GM18861 (cell line): ENCODE results near the gene DIABLO.
"Not testable (repeated sequence)": the region's sequence is repeated elsewhere in the genome, so short reads cannot be mapped to it uniquely, and the experiment has no call there.

Experiments
- ATAC-seq: cut with Tn5 transposase; IDR thresholded peaks from one replicate; pipeline ENCODE4 v1.9.1; 2021; ENCODE audit not compliant: unreplicated experiment

The DIABLO gene

GRCh38 chr12:122215771-122216170 is 10.1 kb downstream of the DIABLO start:
- ATAC-seq = no peak

GRCh38 chr12:122208073-122208820 is 17.6 kb downstream of the DIABLO start:
- no peak for ATAC-seq

DNA sequence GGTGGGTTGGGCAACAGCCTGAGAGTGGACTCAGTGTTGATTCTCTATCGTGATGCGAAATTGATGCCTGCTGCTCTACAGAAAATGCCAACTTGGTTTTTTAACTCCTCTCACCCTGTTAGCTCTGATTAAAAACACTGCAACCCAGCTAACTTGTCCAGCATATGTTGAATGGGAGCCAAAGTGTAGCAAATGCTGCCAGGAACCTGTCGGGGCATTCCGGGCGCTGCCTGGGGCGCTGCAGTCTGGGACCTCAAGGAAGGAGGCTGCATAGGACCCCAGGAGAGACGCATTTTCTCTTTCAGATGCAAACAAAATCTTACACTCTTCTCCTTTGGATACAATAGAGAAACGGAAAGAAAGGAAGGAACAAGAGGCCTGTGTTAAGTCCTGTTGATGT is 18.5 kb downstream of the DIABLO start:
- ATAC-seq = no peak

GRCh38 chr12:122206976-122207375 is 18.9 kb downstream of the DIABLO start:
- no peak for ATAC-seq

DNA sequence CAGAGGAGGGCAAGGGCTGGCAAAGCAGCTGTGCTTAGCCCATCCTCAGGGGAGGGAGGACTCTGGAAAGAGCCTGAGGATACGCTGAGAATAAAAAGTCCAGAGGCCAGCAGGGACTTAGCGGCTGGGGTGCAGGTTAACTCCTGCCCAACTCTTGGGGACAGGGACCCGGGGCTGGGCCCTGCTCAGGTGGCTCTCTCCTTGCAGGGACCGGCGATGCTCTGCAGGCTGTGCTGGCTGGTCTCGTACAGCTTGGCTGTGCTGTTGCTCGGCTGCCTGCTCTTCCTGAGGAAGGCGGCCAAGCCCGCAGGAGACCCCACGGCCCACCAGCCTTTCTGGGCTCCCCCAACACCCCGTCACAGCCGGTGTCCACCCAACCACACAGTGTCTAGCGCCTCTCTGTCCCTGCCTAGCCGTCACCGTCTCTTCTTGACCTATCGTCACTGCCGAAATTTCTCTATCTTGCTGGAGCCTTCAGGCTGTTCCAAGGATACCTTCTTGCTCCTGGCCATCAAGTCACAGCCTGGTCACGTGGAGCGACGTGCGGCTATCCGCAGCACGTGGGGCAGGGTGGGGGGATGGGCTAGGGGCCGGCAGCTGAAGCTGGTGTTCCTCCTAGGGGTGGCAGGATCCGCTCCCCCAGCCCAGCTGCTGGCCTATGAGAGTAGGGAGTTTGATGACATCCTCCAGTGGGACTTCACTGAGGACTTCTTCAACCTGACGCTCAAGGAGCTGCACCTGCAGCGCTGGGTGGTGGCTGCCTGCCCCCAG is 19.6 kb downstream of the DIABLO start:
- no peak for ATAC-seq

- no peak for ATAC-seq
These were observed 20.6 kb downstream of the DIABLO start for GRCh38 chr12:122205053-122205925.

DNA sequence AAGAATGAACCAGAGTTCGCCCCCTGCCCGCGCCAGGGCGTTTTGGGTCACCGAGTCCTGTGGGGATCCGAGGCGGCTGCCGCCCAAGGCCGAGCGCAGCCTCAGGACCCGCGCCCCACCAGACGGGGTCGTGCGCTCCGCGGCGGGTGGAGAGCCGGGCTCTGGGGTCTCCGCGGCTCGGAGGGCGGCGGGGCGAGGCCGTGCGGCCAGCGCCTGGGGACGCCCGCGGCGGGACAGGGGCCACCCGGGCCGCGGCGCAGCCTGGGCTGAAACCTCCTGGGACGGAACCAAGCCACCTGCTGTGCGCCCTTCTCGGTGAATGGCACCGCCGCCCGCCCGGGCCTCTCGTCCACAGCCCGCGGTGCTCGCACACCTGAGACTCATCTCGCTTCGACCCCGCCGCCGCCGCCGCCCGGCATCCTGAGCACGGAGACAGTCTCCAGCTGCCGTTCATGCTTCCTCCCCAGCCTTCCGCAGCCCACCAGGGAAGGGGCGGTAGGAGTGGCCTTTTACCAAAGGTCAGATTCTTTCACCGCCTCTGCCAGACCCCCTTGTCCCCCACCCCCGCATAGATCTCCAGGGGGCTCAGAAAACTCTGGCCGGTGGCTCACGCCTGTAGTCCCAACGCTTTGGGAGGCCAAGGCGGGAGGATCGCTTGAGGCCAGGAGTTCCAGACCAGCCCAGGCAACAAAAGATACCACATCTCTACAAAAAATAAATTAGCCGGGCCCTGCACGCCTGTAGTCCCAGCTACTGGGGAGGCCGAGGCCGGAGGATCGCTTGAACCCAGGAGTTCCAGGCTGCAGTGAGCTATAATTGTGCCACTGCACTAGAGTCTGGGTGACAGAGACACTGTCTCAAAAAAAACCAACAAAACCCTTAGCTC is 21.4 kb downstream of the DIABLO start:
- ATAC-seq = no peak

DNA sequence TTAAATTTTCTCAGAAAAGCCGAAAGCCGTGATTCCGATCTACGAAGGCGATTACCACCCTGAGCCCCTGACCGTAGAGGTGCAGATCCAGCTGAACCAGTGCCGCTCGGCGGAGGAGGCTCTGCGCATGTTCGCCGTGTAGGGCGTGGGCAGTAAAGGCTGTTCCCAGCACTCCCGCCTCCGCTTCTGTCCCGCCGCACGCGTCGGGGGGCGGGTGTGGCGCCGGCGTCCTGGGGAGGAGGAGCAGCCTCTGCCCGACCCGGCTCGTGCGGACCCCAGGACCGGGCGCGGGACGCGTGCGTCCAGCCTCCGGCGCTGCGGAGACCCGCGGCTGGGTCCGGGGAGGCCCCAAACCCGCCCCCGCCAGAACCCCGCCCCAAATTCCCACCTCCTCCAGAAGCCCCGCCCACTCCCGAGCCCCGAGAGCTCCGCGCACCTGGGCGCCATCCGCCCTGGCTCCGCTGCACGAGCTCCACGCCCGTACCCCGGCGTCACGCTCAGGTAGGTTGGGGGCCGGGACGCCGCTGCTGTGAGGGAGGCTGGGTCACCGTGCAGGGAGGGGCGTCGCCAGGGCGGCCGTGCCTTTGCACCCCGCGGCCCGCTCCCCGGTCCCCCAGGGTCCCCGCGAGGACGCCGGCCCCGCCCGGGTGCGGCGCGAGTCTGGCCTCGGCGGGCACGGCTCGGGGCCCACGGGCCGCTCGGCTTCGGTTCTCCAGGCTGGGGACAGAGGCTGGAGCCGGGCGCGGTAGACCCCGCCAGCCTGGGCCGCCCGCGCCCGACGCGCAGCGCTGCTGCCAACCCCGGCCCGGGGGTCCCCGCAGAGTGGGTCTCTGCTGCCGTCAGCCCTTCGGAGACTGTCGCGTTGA is 22.3 kb downstream of the DIABLO start, which contains the start of gene B3GNT4:
TSS of gene B3GNT4 (plus strand) at position 409 of the 866 bp plus-strand sequence. CDS start 910 bp downstream, outside the sequence.
- ATAC-seq = no peak

DNA sequence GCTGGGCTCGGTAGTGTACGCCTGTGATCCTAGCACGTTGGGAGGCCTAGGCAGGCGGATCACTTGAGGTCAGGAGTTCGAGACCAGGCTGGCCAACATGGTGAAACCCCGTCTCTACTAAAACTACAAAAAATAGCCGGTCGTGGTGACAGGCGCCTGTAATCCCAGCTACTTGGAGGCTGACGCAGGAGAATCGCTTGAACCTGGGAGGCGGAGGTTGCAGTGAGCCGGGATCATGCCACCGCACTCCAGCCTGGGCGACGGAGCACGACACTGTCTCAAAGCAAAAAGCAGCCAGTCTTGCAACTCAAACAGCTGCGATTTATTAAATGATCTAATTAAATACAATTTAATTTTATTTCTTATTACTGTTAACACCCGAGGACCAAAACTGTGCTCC is 23.0 kb downstream of the DIABLO start:
- not testable (repeated sequence) for ATAC-seq

GRCh38 chr12:122202017-122202416 is 23.8 kb downstream of the DIABLO start:
- no peak for ATAC-seq

DNA sequence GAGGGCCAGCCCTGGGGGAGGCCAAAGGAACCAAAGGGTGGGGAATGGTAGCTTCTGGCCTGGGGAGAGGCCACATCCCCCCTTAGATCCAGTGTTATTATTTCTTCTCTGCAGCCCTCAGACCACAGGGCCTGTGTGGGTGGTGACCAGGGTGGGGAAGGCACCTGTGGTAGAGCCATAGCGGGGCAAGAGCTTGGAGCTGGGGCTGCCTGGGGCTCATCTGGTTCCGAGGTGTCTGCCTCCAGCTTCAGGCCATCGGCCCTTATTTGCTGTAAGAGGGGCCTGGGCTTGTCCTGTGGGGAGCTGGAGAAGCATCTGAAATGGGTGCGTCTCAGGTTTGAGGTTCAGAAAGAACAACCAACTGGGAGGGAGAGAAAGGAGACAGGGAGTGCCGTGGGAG is 24.5 kb downstream of the DIABLO start:
- ATAC-seq = no peak

DNA sequence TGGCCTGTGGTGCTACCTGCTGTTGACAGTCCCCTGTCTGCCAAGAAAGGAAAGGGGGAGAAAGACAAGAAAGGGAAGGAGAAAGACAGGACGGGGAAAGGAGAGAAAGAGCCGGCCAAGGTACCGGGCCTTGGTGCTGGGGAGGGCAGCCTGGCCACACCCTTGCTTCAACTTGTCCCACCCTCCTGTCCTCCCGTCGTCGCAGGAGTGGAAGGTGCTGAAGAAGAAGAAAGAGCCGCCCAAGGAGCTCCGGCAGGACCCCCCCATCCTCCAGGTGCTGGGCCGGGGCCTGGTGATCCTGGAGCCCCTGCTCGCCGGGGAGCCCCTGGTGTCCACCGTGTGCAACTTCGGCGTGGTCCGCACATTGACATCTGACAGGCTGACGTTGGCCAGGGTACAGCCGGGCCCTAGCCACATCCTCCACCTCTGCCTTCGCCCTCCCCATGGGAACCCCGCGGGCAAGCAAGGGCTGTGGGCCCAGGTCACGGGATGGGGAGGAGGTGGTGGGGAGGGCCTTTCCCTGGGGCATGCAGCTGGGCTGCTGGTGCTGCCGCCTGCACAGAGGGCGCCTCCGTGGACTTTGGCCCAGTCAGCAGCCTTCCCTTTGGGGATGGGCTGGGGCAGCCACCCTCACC is 25.2 kb downstream of the DIABLO start:
- no peak for ATAC-seq

- no peak for ATAC-seq
These were observed 26.1 kb downstream of the DIABLO start for GRCh38 chr12:122199484-122200355.

DNA sequence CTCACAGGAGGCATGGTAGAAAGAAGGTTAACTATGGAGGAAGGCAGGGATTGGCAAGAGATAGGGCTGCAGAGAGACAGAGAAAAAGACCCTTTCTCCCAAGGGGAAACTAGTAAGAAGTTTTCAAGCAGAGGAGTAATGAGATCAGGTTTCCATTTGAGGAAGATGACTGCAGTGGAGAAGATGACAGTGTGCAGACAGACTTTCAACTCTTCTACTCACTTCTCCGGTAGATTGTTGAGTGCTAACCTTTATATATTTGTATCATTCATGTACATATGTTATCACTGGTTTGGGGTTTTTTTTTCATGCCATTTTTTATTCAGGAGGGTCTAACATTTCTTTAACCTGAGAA is 28.3 kb downstream of the DIABLO start:
- no peak for ATAC-seq

- ATAC-seq = no peak
These were observed 30.4 kb downstream of the DIABLO start for GRCh38 chr12:122195405-122195804.

- ATAC-seq = no peak
These were observed 31.0 kb downstream of the DIABLO start for GRCh38 chr12:122194804-122195203.

- no peak for ATAC-seq
These were observed 33.4 kb downstream of the DIABLO start for GRCh38 chr12:122192441-122192840.
